Chondrocyte (in vitro differentiated cells): ENCODE data around the gene STS. TPM values are rescaled to one million over a fixed set of nuclear protein-coding genes. Genes with fewer than 3 reads are reported as not detected.

ENCODE experiments used
- DNase-seq: peaks from one replicate; pipeline ENCODE4 v3.0.0; 2021; ENCODE audit warnings: mixed read lengths, low spot score
- H3K27ac Mint-ChIP-seq: one replicate; pipeline ENCODE4 v1.8.0; 2021; ENCODE audit warnings: mild to moderate bottlenecking, moderate library complexity, mixed read lengths; ENCODE audit not compliant: unreplicated experiment
- H3K27me3 Mint-ChIP-seq: 2 replicates; pipeline ENCODE4 v1.8.0; 2021; ENCODE audit warnings: low read depth, mixed read lengths
- H3K36me3 Mint-ChIP-seq: 2 replicates; pipeline ENCODE4 v1.8.0; 2021; ENCODE audit warnings: low read depth, mixed read lengths
- H3K4me1 Mint-ChIP-seq: 2 replicates; pipeline ENCODE4 v1.8.0; 2021; ENCODE audit warnings: low read depth, mild to moderate bottlenecking, mixed read lengths
- H3K4me3 Mint-ChIP-seq: one replicate; pipeline ENCODE4 v1.8.0; 2021; ENCODE audit warnings: mild to moderate bottlenecking, moderate library complexity, mixed read lengths; ENCODE audit not compliant: unreplicated experiment
- H3K9me3 Mint-ChIP-seq: 2 replicates; pipeline ENCODE4 v1.8.0; 2021; ENCODE audit warnings: low read depth, mixed read lengths
- CTCF ChIP-seq: fragments of 200-600 bp; sonication (generic); IDR thresholded peaks from 2 replicates; pipeline ENCODE4 v1.5.0; 2021; ENCODE audit warnings: antibody characterized with exemption, mild to moderate bottlenecking, moderate library complexity
- total RNA-seq: library from RNA; stranded (reverse); gene quantifications from 3 replicates; pipeline ENCODE4 v1.2.1, GENCODE V29; 2021

The STS gene
- total RNA-seq, 1 donor from 2014 or later: 12.1 TPM

GRCh38 chrX:7184816-7185215, 37.3 kb downstream of the STS start:
- no peak overlapping the region for H3K4me3 Mint-ChIP-seq

GRCh38 chrX:7188672-7189071, 41.2 kb downstream of the STS start:
- no peak overlapping the region for H3K27ac Mint-ChIP-seq
- no peak for DNase-seq
- H3K4me3 Mint-ChIP-seq: no peak overlapping the region

More at GRCh38 chrX:7184816-7185215, 37.3 kb downstream of the STS start:
- no peak overlapping the region for H3K27ac Mint-ChIP-seq
- no peaks in the 10 kb centered on the region for H3K27me3 Mint-ChIP-seq
- H3K36me3 Mint-ChIP-seq: peaks cover 2% of the 10 kb centered on the region
- no peak for DNase-seq
- no peaks in the 10 kb centered on the region for H3K4me1 Mint-ChIP-seq
- TF ChIP-seq CTCF: no peak
- H3K9me3 Mint-ChIP-seq: no peaks in the 10 kb centered on the region

GRCh38 chrX:7190157-7190556, 42.6 kb downstream of the STS start:
- no peak for DNase-seq
- Mint-ChIP-seq H3K9me3 (no peaks in the 10 kb centered on the region), H3K27ac (no peak overlapping the region), H3K27me3 (no peaks in the 10 kb centered on the region), H3K36me3 (peaks cover 2% of the 10 kb centered on the region), H3K4me1 (no peaks in the 10 kb centered on the region), H3K4me3 (no peak overlapping the region)
- TF ChIP-seq CTCF: no peak

More at GRCh38 chrX:7188672-7189071, 41.2 kb downstream of the STS start:
- TF ChIP-seq CTCF: no peak
- H3K27me3 Mint-ChIP-seq: no peaks in the 10 kb centered on the region
- H3K9me3 Mint-ChIP-seq: no peaks in the 10 kb centered on the region
- no peaks in the 10 kb centered on the region for H3K4me1 Mint-ChIP-seq
- peaks cover 2% of the 10 kb centered on the region for H3K36me3 Mint-ChIP-seq

GRCh38 chrX:7191681-7192110, 44.2 kb downstream of the STS start:
- Mint-ChIP-seq H3K36me3 (peaks cover 2% of the 10 kb centered on the region), H3K4me1 (no peaks in the 10 kb centered on the region), H3K27ac (no peak overlapping the region), H3K9me3 (no peaks in the 10 kb centered on the region), H3K4me3 (no peak overlapping the region), H3K27me3 (no peaks in the 10 kb centered on the region)
- peak; percentile 66 for TF ChIP-seq CTCF
- no peak for DNase-seq

GRCh38 chrX:7192871-7193270, 45.4 kb downstream of the STS start:
- no peak for DNase-seq
- no peaks in the 10 kb centered on the region for H3K27me3 Mint-ChIP-seq
- H3K36me3 Mint-ChIP-seq: peaks cover 2% of the 10 kb centered on the region
- H3K4me3 Mint-ChIP-seq: no peak overlapping the region
- no peak for TF ChIP-seq CTCF
- H3K4me1 Mint-ChIP-seq: no peaks in the 10 kb centered on the region
- no peak overlapping the region for H3K27ac Mint-ChIP-seq
- H3K9me3 Mint-ChIP-seq: no peaks in the 10 kb centered on the region
